Measurements from ENCODE around the gene POU5F1.

DNA sequence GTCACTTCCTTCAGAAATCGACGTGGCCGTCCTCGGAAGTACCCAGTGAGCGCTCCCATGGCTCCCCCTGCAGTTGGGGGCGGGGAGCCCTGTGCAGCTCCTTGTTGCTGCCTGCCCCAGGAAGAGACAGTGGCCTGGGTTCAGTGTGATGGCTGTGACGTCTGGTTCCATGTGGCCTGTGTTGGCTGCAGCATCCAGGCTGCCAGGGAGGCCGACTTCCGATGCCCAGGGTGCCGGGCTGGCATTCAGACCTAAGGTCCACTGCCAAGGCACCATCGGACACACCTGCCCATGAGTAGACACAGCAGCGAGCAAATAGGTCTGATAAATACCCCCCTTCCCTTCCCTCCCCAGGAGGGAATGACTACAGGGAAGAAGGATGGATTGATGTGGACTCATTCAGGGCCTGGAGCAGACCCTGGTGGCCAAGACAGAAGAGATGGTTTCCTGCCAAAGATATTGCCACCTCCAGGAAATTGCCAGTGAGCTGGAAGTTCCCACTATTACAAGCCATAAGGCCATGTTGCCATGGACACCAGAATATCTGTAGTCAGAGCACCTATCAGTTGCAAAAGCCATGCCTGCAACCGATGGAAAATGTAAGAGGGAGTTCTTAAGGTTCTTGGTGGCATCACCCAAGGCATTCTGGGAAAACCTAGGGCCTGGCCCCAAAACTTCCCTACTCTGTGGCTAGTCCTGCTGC, 7.9 kb downstream of the POU5F1 start:
- TF ChIP-seq, protein P1, sequence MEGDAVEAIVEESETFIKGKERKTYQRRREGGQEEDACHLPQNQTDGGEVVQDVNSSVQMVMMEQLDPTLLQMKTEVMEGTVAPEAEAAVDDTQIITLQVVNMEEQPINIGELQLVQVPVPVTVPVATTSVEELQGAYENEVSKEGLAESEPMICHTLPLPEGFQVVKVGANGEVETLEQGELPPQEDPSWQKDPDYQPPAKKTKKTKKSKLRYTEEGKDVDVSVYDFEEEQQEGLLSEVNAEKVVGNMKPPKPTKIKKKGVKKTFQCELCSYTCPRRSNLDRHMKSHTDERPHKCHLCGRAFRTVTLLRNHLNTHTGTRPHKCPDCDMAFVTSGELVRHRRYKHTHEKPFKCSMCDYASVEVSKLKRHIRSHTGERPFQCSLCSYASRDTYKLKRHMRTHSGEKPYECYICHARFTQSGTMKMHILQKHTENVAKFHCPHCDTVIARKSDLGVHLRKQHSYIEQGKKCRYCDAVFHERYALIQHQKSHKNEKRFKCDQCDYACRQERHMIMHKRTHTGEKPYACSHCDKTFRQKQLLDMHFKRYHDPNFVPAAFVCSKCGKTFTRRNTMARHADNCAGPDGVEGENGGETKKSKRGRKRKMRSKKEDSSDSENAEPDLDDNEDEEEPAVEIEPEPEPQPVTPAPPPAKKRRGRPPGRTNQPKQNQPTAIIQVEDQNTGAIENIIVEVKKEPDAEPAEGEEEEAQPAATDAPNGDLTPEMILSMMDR (IDR thresholded peaks at IDR 0.05): no peak
- no peak for TF ChIP-seq POLR2A (IDR thresholded peaks at IDR 0.05)

All from uterus (tissue), 2 donors.